ENCODE results near the gene CAPNS2.

Gene CAPNS2

DNA sequence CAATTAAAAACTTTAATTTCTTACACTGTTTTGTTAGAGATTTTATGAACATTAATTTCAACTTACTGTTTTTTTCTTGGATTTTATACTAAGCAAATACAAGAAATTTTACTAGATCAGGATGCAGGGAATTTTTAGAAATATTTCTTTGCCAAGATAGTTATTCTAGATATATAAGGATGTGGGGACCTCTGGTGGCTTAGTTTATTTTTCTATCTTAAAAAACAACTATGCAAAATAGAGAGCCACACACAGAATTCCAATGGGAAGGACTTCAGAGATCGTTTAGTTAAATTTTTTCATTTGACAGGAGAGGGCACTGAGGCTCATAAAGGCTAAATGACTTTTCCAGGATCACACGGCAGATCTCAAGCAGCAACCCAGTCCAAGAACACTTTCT is 23.0 kb upstream of the CAPNS2 start:
- Histone ChIP-seq H3K36me3 (ENCODE audit: control insufficient read depth, insufficient read depth, low read length) (no peaks in the 10 kb centered on the region), H3K4me3 (ENCODE audit: low read length) (no peak overlapping the region), H3K18ac (ENCODE audit: low read length) (no peak overlapping the region), H3K9ac (ENCODE audit: low read length) (no peak overlapping the region), H2AK5ac (ENCODE audit: low read length) (no peak overlapping the region), H3K56ac (ENCODE audit: low read length) (no peak overlapping the region), H2BK15ac (replicated peaks; ENCODE audit: low read depth) (no peak overlapping the region), H3K79me2 (ENCODE audit: control insufficient read depth, insufficient read depth, low read length) (no peaks in the 10 kb centered on the region), H4K5ac (ENCODE audit: low read length) (no peak overlapping the region), H3K4me1 (ENCODE audit: control insufficient read depth, low read depth, low read length) (no peaks in the 10 kb centered on the region), H2BK120ac (ENCODE audit: low read depth, low read length) (no peak overlapping the region), H3K4me2 (ENCODE audit: low read length) (no peak overlapping the region), H3K27me3 (ENCODE audit: insufficient read depth, low read length, poor library complexity) (no peaks in the 10 kb centered on the region), H3K79me1 (ENCODE audit: low read length) (no peaks in the 10 kb centered on the region), H2BK5ac (ENCODE audit: low read length) (no peak overlapping the region), H4K8ac (ENCODE audit: low read depth, low read length) (no peak overlapping the region), H3K23ac (ENCODE audit: low read length) (no peak overlapping the region), H3K27ac (ENCODE audit: low read depth, low read length) (no peak overlapping the region), H3K4ac (ENCODE audit: low read depth, low read length) (no peak overlapping the region)
- DNase-seq: peak; percentile 35
- WGBS (ENCODE audit: extremely low coverage, insufficient coverage, low lambda C conversion rate): no CpG with 5 or more reads among the region's 2 CpGs

DNA sequence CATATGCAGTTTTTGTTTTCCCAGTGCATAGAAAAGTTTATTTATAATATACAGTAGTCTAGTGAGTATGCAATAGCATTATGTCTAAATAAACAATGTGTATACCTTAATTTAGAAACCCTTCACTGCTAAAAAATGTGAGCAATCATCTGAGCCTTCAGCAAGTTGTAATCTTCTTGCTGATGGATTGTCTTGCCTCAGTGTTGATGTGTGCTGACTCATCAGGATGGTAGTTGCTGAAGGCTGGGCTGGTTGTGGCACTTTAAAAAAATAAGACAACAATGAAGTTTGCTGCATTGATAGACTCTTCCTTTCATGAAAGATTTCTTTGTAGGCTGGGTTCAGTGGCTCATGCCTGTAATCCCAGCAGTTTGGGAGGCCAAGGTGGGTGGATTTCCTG is 13.9 kb upstream of the CAPNS2 start:
- Histone ChIP-seq H2BK120ac (ENCODE audit: low read depth, low read length) (no peak overlapping the region), H3K18ac (ENCODE audit: low read length) (no peak overlapping the region), H3K27me3 (ENCODE audit: insufficient read depth, low read length, poor library complexity) (no peaks in the 10 kb centered on the region), H3K79me1 (ENCODE audit: low read length) (no peaks in the 10 kb centered on the region), H2BK15ac (replicated peaks; ENCODE audit: low read depth) (no peak overlapping the region), H3K56ac (ENCODE audit: low read length) (no peak overlapping the region), H2BK5ac (ENCODE audit: low read length) (no peak overlapping the region), H4K8ac (ENCODE audit: low read depth, low read length) (no peak overlapping the region), H4K5ac (ENCODE audit: low read length) (no peak overlapping the region), H3K4me2 (ENCODE audit: low read length) (no peak overlapping the region), H3K36me3 (ENCODE audit: control insufficient read depth, insufficient read depth, low read length) (no peaks in the 10 kb centered on the region), H3K4ac (ENCODE audit: low read depth, low read length) (no peak overlapping the region), H3K23ac (ENCODE audit: low read length) (no peak overlapping the region), H3K27ac (ENCODE audit: low read depth, low read length) (no peak overlapping the region), H3K4me1 (ENCODE audit: control insufficient read depth, low read depth, low read length) (no peaks in the 10 kb centered on the region), H3K4me3 (ENCODE audit: low read length) (no peak overlapping the region), H3K9ac (ENCODE audit: low read length) (no peak overlapping the region), H2AK5ac (ENCODE audit: low read length) (no peak overlapping the region), H3K79me2 (ENCODE audit: control insufficient read depth, insufficient read depth, low read length) (no peaks in the 10 kb centered on the region)
- DNase-seq: no peak

DNA sequence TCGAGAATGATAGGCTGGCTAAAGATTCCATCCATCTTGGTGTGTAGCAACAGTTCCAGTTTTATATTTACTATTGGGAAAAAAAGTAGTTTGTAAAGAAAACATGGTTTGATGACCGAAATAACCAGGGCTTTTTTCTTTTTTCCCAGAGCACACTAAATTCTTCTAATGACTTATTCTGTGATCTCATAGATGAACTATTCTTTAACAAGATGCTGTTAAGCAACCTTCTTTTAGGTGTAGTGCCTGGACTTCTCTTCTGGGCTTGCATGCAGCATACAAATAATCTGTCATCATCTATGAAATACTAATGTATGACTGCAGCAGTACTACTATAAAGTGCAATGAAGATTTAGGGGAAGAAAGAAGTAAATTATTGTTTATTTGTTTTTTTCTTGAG is 11.0 kb upstream of the CAPNS2 start:
- no peak overlapping the region for H3K23ac ChIP-seq (ENCODE audit: low read length)
- H3K9ac ChIP-seq (ENCODE audit: low read length): no peak overlapping the region
- no peak overlapping the region for H3K4me2 ChIP-seq (ENCODE audit: low read length)
- H3K79me1 ChIP-seq (ENCODE audit: low read length): no peaks in the 10 kb centered on the region
- H3K4ac ChIP-seq (ENCODE audit: low read depth, low read length): no peak overlapping the region
- H3K56ac ChIP-seq (ENCODE audit: low read length): no peak overlapping the region
- H2AK5ac ChIP-seq (ENCODE audit: low read length): no peak overlapping the region
- no peak overlapping the region for H3K4me3 ChIP-seq (ENCODE audit: low read length)
- no CpG with 5 or more reads among the region's 2 CpGs for WGBS (ENCODE audit: extremely low coverage, insufficient coverage, low lambda C conversion rate)
- no peak overlapping the region for H2BK5ac ChIP-seq (ENCODE audit: low read length)
- no peaks in the 10 kb centered on the region for H3K36me3 ChIP-seq (ENCODE audit: control insufficient read depth, insufficient read depth, low read length)
- H3K27me3 ChIP-seq (ENCODE audit: insufficient read depth, low read length, poor library complexity): no peaks in the 10 kb centered on the region
- H4K8ac ChIP-seq (ENCODE audit: low read depth, low read length): no peak overlapping the region
- no peaks in the 10 kb centered on the region for H3K4me1 ChIP-seq (ENCODE audit: control insufficient read depth, low read depth, low read length)
- H3K27ac ChIP-seq (ENCODE audit: low read depth, low read length): no peak overlapping the region
- no peak overlapping the region for H3K18ac ChIP-seq (ENCODE audit: low read length)
- no peak for DNase-seq
- H2BK15ac ChIP-seq (replicated peaks; ENCODE audit: low read depth): no peak overlapping the region
- H3K79me2 ChIP-seq (ENCODE audit: control insufficient read depth, insufficient read depth, low read length): no peaks in the 10 kb centered on the region
- no peak overlapping the region for H2BK120ac ChIP-seq (ENCODE audit: low read depth, low read length)
- no peak overlapping the region for H4K5ac ChIP-seq (ENCODE audit: low read length)

GRCh38 chr16:55557186-55557585 is 9.3 kb upstream of the CAPNS2 start:
- Histone ChIP-seq H4K8ac (ENCODE audit: low read depth, low read length) (no peak overlapping the region), H3K4me3 (ENCODE audit: low read length) (no peak overlapping the region), H3K4ac (ENCODE audit: low read depth, low read length) (no peak overlapping the region), H4K5ac (ENCODE audit: low read length) (no peak overlapping the region), H2AK5ac (ENCODE audit: low read length) (no peak overlapping the region), H3K27ac (ENCODE audit: low read depth, low read length) (no peak overlapping the region), H2BK120ac (ENCODE audit: low read depth, low read length) (no peak overlapping the region), H3K36me3 (ENCODE audit: control insufficient read depth, insufficient read depth, low read length) (no peaks in the 10 kb centered on the region), H3K23ac (ENCODE audit: low read length) (no peak overlapping the region), H3K4me2 (ENCODE audit: low read length) (no peak overlapping the region), H2BK15ac (replicated peaks; ENCODE audit: low read depth) (no peak overlapping the region), H3K79me1 (ENCODE audit: low read length) (no peaks in the 10 kb centered on the region), H3K56ac (ENCODE audit: low read length) (no peak overlapping the region), H3K4me1 (ENCODE audit: control insufficient read depth, low read depth, low read length) (no peaks in the 10 kb centered on the region), H3K79me2 (ENCODE audit: control insufficient read depth, insufficient read depth, low read length) (no peaks in the 10 kb centered on the region), H2BK5ac (ENCODE audit: low read length) (no peak overlapping the region), H3K18ac (ENCODE audit: low read length) (no peak overlapping the region), H3K9ac (ENCODE audit: low read length) (no peak overlapping the region), H3K27me3 (ENCODE audit: insufficient read depth, low read length, poor library complexity) (no peaks in the 10 kb centered on the region)
- no peak for DNase-seq

DNA sequence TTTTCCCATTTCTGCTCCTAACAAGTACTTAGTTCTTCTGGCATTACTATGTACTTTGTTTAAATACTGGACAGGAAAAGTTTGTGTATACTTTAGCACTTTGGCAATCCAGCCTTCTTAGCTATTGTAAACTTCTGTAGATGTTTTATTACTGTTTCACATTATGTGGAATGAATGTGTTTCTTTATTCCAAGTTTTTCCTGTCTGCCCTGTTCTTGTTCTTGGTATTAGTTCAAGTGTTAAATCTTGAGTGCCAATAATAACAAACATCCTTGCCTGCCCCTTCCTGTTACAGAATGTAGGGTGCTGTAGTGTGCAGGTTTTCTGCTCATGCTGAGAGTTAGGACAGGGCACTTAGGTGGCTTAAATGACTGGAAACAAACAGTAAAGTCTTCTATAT is 7.3 kb upstream of the CAPNS2 start:
- Histone ChIP-seq H3K18ac (ENCODE audit: low read length) (no peak overlapping the region), H3K4me3 (ENCODE audit: low read length) (no peak overlapping the region), H4K8ac (ENCODE audit: low read depth, low read length) (no peak overlapping the region), H3K36me3 (ENCODE audit: control insufficient read depth, insufficient read depth, low read length) (no peaks in the 10 kb centered on the region), H2BK120ac (ENCODE audit: low read depth, low read length) (no peak overlapping the region), H2BK5ac (ENCODE audit: low read length) (no peak overlapping the region), H3K27me3 (ENCODE audit: insufficient read depth, low read length, poor library complexity) (no peaks in the 10 kb centered on the region), H3K4ac (ENCODE audit: low read depth, low read length) (no peak overlapping the region), H4K5ac (ENCODE audit: low read length) (no peak overlapping the region), H3K27ac (ENCODE audit: low read depth, low read length) (no peak overlapping the region), H3K4me2 (ENCODE audit: low read length) (no peak overlapping the region), H3K4me1 (ENCODE audit: control insufficient read depth, low read depth, low read length) (no peaks in the 10 kb centered on the region), H3K79me2 (ENCODE audit: control insufficient read depth, insufficient read depth, low read length) (no peaks in the 10 kb centered on the region), H3K79me1 (ENCODE audit: low read length) (no peaks in the 10 kb centered on the region), H3K23ac (ENCODE audit: low read length) (no peak overlapping the region), H2BK15ac (replicated peaks; ENCODE audit: low read depth) (no peak overlapping the region), H3K9ac (ENCODE audit: low read length) (no peak overlapping the region), H2AK5ac (ENCODE audit: low read length) (no peak overlapping the region), H3K56ac (ENCODE audit: low read length) (no peak overlapping the region)
- DNase-seq: no peak

DNA sequence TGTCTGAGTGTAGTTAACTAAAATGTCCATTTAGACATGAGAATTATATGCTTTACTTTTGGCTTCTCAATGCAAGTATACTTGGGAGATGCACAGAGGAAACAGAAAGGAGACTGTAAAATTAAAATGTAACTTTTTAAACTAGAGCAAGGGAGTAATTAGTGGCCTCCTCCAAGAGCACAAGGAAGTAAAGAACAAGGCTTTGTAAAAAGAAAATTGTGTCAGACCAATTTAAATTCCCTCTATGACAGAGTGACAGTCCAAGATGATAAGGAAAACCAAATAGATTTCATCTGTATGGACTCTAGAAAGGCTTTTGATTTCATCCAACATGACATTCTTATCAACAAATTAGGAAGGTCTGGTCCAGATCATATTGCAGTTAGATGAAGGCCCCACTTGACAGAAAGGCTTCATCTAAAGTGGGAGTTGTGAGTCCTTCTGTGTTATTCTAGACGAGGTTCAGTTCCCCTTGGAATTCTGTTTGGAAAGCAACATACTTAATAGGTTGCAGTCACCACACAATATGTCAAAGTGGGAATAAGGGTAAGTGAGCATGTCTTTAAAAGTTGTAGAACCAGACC is 6.5 kb upstream of the CAPNS2 start:
- no peak overlapping the region for H3K4ac ChIP-seq (ENCODE audit: low read depth, low read length)
- no peaks in the 10 kb centered on the region for H3K4me1 ChIP-seq (ENCODE audit: control insufficient read depth, low read depth, low read length)
- no peak overlapping the region for H3K4me2 ChIP-seq (ENCODE audit: low read length)
- H3K27ac ChIP-seq (ENCODE audit: low read depth, low read length): no peak overlapping the region
- no peak for DNase-seq
- H3K56ac ChIP-seq (ENCODE audit: low read length): no peak overlapping the region
- H4K5ac ChIP-seq (ENCODE audit: low read length): no peak overlapping the region
- no peak overlapping the region for H2BK120ac ChIP-seq (ENCODE audit: low read depth, low read length)
- H2BK5ac ChIP-seq (ENCODE audit: low read length): no peak overlapping the region
- no peaks in the 10 kb centered on the region for H3K79me2 ChIP-seq (ENCODE audit: control insufficient read depth, insufficient read depth, low read length)
- H3K36me3 ChIP-seq (ENCODE audit: control insufficient read depth, insufficient read depth, low read length): no peaks in the 10 kb centered on the region
- H3K9ac ChIP-seq (ENCODE audit: low read length): no peak overlapping the region
- H2BK15ac ChIP-seq (replicated peaks; ENCODE audit: low read depth): no peak overlapping the region
- no peak overlapping the region for H3K23ac ChIP-seq (ENCODE audit: low read length)
- no peak overlapping the region for H4K8ac ChIP-seq (ENCODE audit: low read depth, low read length)
- WGBS (ENCODE audit: extremely low coverage, insufficient coverage, low lambda C conversion rate): no CpG with 5 or more reads among the region's 1 CpG
- no peaks in the 10 kb centered on the region for H3K27me3 ChIP-seq (ENCODE audit: insufficient read depth, low read length, poor library complexity)
- H3K18ac ChIP-seq (ENCODE audit: low read length): no peak overlapping the region
- no peak overlapping the region for H3K4me3 ChIP-seq (ENCODE audit: low read length)
- no peak overlapping the region for H2AK5ac ChIP-seq (ENCODE audit: low read length)
- no peaks in the 10 kb centered on the region for H3K79me1 ChIP-seq (ENCODE audit: low read length)

All from mesendoderm (in vitro differentiated cells).